ENCODE results near the gene USP6. TPM values are rescaled to one million over a fixed set of nuclear protein-coding genes. Genes with fewer than 3 reads are reported as not detected.

The USP6 gene
- total and polyA plus RNA-seq, 2 of the 13 experiments (the other 11 are each of a cell fraction or from before 2014, with no cell fraction given), result 0.04 TPM; not detected in 1

DNA sequence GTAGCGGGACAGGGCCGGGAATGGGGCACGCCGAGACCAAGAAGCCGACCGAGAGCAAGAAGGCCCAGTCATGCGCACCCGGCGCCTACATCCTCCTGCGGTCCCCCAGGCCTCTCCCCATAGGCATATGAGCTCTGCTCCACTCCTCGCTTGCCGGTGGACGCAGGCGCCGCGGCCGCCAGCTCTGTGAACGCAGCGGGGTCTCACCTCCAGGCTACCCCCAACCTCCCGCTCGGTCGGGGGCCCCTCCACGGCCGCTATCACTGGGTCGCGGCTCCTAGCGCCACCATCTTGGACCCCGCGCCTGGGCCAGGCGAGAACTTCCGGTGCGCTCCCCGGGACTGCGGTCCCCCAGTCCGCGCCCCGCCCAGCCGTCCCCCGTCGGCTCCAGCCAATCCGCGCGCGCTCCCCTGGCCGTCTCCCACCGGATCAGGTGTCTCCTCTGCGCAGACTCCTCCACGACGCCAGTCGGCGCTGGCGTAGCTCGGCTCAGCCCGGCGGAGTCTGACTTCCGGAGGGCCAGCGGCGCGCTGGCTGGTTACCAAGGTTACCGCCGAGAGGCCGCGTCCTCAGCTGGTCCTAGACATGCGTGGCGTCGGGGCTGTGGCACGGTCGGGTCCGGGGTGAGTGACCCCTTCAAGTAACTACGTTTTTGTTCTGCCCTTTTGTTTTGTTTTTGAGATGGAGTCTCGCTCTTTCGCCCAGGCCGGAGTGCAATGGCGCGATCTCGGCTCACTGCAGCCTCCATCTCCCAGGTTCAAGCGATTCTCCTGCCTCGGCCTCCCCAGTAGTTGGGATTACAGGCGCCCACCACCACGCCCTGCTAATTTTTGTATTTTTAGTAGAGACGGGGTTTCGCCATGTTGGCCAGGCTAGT, 75.9 kb downstream of the USP6 start, which contains the start of gene ZNF594 (continued):
- TF ChIP-seq ARNT2 (CRISPR knock-in tag; IDR thresholded peaks at IDR 0.05; ENCODE audit: low read depth), result 0 out of 2 replicates have a peak, but pooled peaks have one; percentile 49
- no peak for TF ChIP-seq PITX1 (CRISPR knock-in tag; IDR thresholded peaks at IDR 0.05)
- TF ChIP-seq CSRNP2 (CRISPR knock-in tag; conservative IDR thresholded peaks at IDR 0.05; ENCODE audit: low read depth), result no peak
- TF ChIP-seq FOSL2 (CRISPR knock-in tag; IDR thresholded peaks at IDR 0.05), result peak; percentile 14; the same call in 1 of the 2 replicates
- TF ChIP-seq RARG (CRISPR knock-in tag; IDR thresholded peaks at IDR 0.05; ENCODE audit: low read depth), result no peak
- TF ChIP-seq ZNF12 (CRISPR knock-in tag; IDR thresholded peaks at IDR 0.05), result no peak
- TF ChIP-seq FOXA3 (CRISPR knock-in tag; IDR thresholded peaks at IDR 0.05), result peak; percentile 20; the same call in 1 of the 2 replicates
- TF ChIP-seq IRF2 (CRISPR knock-in tag; IDR thresholded peaks at IDR 0.05), result peak; percentile 60; the same call in 1 of the 2 replicates
- peak; percentile 75 for TF ChIP-seq KDM5A (IDR thresholded peaks at IDR 0.05; ENCODE audit: borderline replicate concordance, low read length)
- TF ChIP-seq SAP130 (CRISPR knock-in tag; IDR thresholded peaks at IDR 0.05; ENCODE audit: low read depth), result peak; percentile 95
- 0 out of 2 replicates have a peak, but pooled peaks have one; percentile 35 for TF ChIP-seq ZSCAN30 (CRISPR knock-in tag; IDR thresholded peaks at IDR 0.05)
- 0 out of 2 replicates have a peak, but pooled peaks have one; percentile 39 for TF ChIP-seq JUN (CRISPR knock-in tag; IDR thresholded peaks at IDR 0.05)
- TF ChIP-seq WIZ (CRISPR knock-in tag; IDR thresholded peaks at IDR 0.05), result peak; percentile 58; the same call in 1 of the 2 replicates
- peak; percentile 50; the same call in 1 of the 2 replicates for TF ChIP-seq SP5 (CRISPR knock-in tag; IDR thresholded peaks at IDR 0.05; ENCODE audit: borderline replicate concordance, low read depth)
- 0 out of 2 replicates have a peak, but pooled peaks have one; percentile 38 for TF ChIP-seq GTF3A (CRISPR knock-in tag; conservative IDR thresholded peaks at IDR 0.05)
- TF ChIP-seq ZNF335 (CRISPR knock-in tag; IDR thresholded peaks at IDR 0.05), result 0 out of 2 replicates have a peak, but pooled peaks have one; percentile 45
- TF ChIP-seq KLF16 (CRISPR knock-in tag; IDR thresholded peaks at IDR 0.05), result peak in 1 of 2 experiments; percentile 42; a peak in 1 of 4 replicates
- 0 out of 2 replicates have a peak, but pooled peaks have one; percentile 38 for TF ChIP-seq SMAD3 (CRISPR knock-in tag; IDR thresholded peaks at IDR 0.05)
- TF ChIP-seq ZBTB38 (CRISPR knock-in tag; IDR thresholded peaks at IDR 0.05), result 0 out of 2 replicates have a peak, but pooled peaks have one; percentile 21
- peak; percentile 92 for TF ChIP-seq ETV5 (CRISPR knock-in tag; IDR thresholded peaks at IDR 0.05; ENCODE audit: borderline replicate concordance)
- TF ChIP-seq, protein P1, sequence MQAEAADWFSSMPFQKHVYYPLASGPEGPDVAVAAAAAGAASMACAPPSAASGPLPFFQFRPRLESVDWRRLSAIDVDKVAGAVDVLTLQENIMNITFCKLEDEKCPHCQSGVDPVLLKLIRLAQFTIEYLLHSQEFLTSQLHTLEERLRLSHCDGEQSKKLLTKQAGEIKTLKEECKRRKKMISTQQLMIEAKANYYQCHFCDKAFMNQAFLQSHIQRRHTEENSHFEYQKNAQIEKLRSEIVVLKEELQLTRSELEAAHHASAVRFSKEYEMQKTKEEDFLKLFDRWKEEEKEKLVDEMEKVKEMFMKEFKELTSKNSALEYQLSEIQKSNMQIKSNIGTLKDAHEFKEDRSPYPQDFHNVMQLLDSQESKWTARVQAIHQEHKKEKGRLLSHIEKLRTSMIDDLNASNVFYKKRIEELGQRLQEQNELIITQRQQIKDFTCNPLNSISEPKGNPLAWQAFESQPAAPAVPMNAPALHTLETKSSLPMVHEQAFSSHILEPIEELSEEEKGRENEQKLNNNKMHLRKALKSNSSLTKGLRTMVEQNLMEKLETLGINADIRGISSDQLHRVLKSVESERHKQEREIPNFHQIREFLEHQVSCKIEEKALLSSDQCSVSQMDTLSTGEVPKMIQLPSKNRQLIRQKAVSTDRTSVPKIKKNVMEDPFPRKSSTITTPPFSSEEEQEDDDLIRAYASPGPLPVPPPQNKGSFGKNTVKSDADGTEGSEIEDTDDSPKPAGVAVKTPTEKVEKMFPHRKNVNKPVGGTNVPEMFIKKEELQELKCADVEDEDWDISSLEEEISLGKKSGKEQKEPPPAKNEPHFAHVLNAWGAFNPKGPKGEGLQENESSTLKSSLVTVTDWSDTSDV (CRISPR knock-in tag; IDR thresholded peaks at IDR 0.05), result no peak
- TF ChIP-seq ZNF605 (CRISPR knock-in tag; IDR thresholded peaks at IDR 0.05), result peak; percentile 35; the same call in 1 of the 2 replicates
- no peak for TF ChIP-seq THAP7 (CRISPR knock-in tag; IDR thresholded peaks at IDR 0.05)
- peak; percentile 60 for TF ChIP-seq POLR2AphosphoS5 (IDR thresholded peaks at IDR 0.05; ENCODE audit: low read depth, low read length)

Data from HepG2 (cell line).